NCI-H510A treated with DMSO at 0.1 percent for 48 hours (cell line): ENCODE data around the gene TMEM129.

Experiments
- DNase-seq: peaks from one replicate; lab custom pipeline; 2025; lab: John Stamatoyannopoulos, UW

Gene TMEM129

GRCh38 chr4:1758306-1759121 lies 37.4 kb upstream of the TMEM129 start:
- no peak for DNase-seq

GRCh38 chr4:1757836-1758235 lies 36.7 kb upstream of the TMEM129 start:
- no peak for DNase-seq

- no peak for DNase-seq
Measured at GRCh38 chr4:1756893-1757779, 36.0 kb upstream of the TMEM129 start.

DNA sequence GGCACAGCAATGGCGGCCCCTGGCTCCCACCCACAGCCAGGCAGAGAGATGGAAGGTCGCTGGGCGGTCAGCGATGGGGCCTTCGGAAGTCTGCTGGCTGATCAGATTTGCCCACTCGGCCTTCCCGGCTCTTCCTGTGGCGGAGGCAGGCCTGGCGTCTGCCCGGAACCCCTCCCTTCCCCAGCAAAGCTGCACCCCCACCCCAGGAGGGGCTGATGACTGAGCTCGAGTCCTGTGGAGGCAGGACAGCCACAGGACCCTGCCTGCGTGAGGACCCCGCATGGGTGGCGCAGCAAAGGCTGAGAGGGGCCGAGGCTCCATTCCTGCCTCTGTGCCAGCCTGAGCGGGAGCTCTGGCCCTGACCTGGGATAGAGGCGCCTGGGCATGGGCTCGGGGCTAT lies 35.0 kb upstream of the TMEM129 start:
- DNase-seq: no peak

GRCh38 chr4:1755297-1755696 lies 34.2 kb upstream of the TMEM129 start:
- no peak for DNase-seq

GRCh38 chr4:1754336-1754735 lies 33.2 kb upstream of the TMEM129 start:
- DNase-seq: no peak

DNA sequence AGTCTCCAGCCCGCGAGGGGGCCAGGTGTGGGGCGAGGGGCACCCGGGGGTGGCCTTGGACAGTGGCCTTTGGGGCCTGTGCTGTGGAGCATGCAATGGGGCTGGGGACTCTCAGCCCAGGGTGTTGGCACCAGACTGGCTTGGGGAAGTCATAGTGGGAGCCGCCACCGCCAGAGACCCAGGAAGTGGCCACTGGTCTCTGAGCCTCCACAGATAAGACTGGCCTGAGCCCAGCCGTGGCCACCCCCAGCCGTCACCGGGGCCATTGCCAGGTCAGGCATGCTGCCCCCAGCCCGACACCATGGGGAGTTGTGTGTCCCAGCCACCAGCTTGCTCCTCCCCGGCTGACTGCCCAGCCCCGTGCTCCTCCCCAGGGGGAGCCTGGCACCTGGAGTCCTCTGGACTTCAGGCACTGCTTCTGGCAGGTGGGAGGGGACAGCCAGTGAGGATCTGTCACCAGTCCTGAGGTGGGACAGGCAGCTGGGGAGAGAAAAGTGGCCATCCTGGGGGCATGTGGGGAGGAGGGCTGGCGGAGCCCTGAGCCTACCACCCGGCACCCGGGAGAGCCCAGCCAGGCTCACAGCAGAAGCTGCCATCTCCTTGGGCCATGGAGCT lies 32.7 kb upstream of the TMEM129 start:
- no peak for DNase-seq

GRCh38 chr4:1753294-1753696 lies 32.2 kb upstream of the TMEM129 start:
- no peak for DNase-seq

GRCh38 chr4:1752284-1753041 lies 31.3 kb upstream of the TMEM129 start:
- peak; percentile 70 for DNase-seq

GRCh38 chr4:1751919-1752283 lies 30.8 kb upstream of the TMEM129 start:
- no peak for DNase-seq

- no peak for DNase-seq
Measured at GRCh38 chr4:1751155-1751918, 30.2 kb upstream of the TMEM129 start.

DNA sequence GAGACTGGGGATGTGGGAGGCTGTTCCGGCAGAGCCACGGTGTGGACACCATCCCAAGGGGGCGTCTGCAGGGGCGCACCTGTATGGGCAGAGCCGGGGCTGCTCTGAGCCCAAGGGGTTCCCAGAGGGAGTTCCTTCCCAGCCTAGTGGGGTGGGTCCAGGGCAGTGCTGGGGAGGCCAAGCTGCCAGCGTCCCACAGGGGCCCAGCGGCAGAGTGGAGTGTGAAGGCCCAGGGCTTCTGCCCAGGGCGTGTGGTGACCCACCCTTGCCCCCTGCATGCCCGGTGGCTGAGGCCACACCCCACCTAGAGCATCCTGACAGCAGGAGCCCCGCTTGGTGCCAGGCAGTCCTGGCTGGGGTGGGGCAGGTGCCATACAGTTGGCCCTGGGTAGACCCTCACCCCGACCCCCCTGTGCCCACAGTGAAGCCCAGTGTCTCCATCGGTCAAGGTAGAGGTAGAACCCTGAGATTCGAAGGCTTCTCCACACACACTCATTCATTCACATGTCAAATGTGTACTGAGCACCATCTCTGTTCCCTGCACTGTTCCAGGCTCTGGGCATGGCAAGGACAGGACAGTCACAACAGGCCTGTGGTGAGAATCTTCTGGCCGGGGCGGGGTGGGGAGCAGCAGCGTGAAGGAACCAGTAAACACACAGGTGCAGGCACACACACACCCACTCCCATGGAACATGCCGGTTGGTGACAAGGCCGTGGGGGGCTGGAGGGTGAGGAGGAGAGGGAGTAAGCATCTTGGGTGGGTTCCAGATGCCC lies 29.4 kb upstream of the TMEM129 start:
- no peak for DNase-seq

DNA sequence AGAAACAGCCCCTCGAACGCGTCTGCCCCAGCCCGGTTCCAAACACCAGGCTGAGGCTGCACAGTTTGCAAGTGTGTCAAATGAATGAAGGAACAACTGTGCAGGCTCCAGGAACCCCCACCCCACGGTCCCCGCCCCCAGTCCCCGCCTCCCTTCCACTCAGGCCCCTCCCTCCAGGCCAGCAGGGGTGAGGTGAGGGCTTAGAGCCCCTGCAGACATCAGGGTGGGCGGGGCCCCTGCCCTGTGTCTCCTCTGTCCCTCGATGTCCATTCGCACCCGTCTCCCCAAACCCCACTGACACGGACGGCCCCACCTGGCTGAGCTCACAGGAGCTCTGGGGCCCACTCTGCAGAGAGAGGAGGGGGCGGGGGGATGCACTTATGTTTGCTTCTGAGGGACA lies 28.7 kb upstream of the TMEM129 start:
- DNase-seq: no peak

DNA sequence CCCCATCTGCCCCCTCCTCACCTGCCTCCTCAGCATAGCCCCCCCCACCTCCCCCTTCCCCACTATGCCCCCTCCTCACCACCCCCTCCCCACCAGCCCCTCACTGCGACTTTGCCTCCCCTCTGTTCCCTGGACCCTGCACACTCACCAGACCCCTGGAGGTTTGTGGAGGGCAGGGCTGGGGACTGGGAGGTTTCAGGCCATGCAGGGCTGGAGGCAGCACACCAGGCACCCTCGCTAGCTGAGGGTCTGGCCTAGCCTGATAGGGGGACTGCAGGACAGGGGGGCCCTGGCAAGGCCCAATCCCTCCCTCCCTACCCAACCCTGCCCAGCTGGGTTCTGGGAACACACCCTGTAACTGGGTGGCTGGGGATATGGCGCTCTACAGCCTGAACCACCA lies 28.2 kb upstream of the TMEM129 start:
- no peak for DNase-seq

DNA sequence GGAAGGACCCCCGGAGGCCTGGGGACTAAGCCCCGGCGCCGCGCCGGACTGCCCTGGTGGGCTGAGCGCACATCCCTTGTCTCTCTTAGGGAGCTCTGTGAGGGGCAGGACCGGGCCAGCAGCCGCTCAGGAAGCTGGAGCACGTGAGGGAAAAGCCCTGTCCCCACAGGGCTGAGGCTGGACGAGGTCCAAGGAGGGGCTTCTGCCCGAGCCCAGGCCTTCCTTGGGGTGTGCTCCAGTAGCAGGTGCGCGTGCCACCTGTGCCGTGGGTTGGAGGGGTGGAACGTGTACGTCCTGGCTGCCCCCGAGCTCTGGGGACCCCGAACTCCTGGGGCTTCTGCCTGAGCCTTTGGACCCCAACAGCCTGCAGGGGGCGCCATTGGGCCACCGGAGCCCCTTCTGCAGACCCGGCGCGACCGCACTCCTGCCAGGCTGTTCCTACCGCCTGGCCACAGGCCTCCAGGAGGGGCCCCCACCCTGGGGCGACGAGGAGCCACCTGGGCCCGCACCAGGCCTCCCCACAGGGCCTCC lies 27.4 kb upstream of the TMEM129 start:
- peak; percentile 50 for DNase-seq

- DNase-seq: no peak
Measured at GRCh38 chr4:1747603-1747967, 26.5 kb upstream of the TMEM129 start.

- no peak for DNase-seq
Measured at GRCh38 chr4:1746919-1747602, 25.9 kb upstream of the TMEM129 start.

- peak; percentile 42 for DNase-seq
Measured at GRCh38 chr4:1746265-1746691, 25.2 kb upstream of the TMEM129 start.

GRCh38 chr4:1745697-1746096 lies 24.6 kb upstream of the TMEM129 start:
- DNase-seq: no peak

- no peak for DNase-seq
Measured at GRCh38 chr4:1745165-1745564, 24.0 kb upstream of the TMEM129 start.
